Endothelial cell (in vitro differentiated cells): Measurements from ENCODE around the gene RPA1. TPM values are rescaled to one million over a fixed set of nuclear protein-coding genes. Genes with fewer than 3 reads are reported as not detected.
"Not testable (repeated sequence)": the region's sequence is repeated elsewhere in the genome, so short reads cannot be mapped to it uniquely, and the experiment has no call there.

Experiments
- DNase-seq: peaks from one replicate; pipeline ENCODE4 v3.0.0; 2021; ENCODE audit warnings: low spot score
- H3K27ac Mint-ChIP-seq: one replicate; pipeline ENCODE4 v1.8.0; 2021; ENCODE audit warnings: mixed read lengths, inconsistent platforms; ENCODE audit not compliant: unreplicated experiment
- H3K27me3 Mint-ChIP-seq: one replicate; pipeline ENCODE4 v1.8.0; 2021; ENCODE audit warnings: mild to moderate bottlenecking, moderate library complexity, mixed read lengths, inconsistent platforms; ENCODE audit not compliant: unreplicated experiment
- H3K36me3 Mint-ChIP-seq: one replicate; pipeline ENCODE4 v1.8.0; 2021; ENCODE audit warnings: mild to moderate bottlenecking, low read depth, mixed read lengths, inconsistent platforms; ENCODE audit not compliant: unreplicated experiment
- H3K4me1 Mint-ChIP-seq: one replicate; pipeline ENCODE4 v1.8.0; 2021; ENCODE audit warnings: mild to moderate bottlenecking, mixed read lengths, inconsistent platforms; ENCODE audit not compliant: unreplicated experiment
- H3K4me3 Mint-ChIP-seq: one replicate; pipeline ENCODE4 v1.8.0; 2021; ENCODE audit warnings: mild to moderate bottlenecking, mixed read lengths, inconsistent platforms; ENCODE audit not compliant: unreplicated experiment
- H3K9me3 Mint-ChIP-seq: one replicate; pipeline ENCODE4 v1.8.0; 2021; ENCODE audit warnings: mixed read lengths, inconsistent platforms; ENCODE audit not compliant: unreplicated experiment
- total RNA-seq: library from RNA; stranded (reverse); fragmentation: NEBNext Ultra II Directional; extraction: Animal tissue kit (Norgen Biotek cat#: 25700); gene quantifications from one replicate; pipeline ENCODE4 v1.2.1, GENCODE V29; 2021; ENCODE audit not compliant: unreplicated experiment
- TF ChIP-seq, protein P1 (sequence below): fragments of 200-600 bp; sonication (generic); IDR thresholded peaks from one replicate; pipeline ENCODE4 v1.5.0; 2021; ENCODE audit warnings: antibody characterized with exemption; ENCODE audit not compliant: unreplicated experiment

RPA1 gene
- total RNA-seq, 1 donor from 2014 or later: 105 TPM

DNA sequence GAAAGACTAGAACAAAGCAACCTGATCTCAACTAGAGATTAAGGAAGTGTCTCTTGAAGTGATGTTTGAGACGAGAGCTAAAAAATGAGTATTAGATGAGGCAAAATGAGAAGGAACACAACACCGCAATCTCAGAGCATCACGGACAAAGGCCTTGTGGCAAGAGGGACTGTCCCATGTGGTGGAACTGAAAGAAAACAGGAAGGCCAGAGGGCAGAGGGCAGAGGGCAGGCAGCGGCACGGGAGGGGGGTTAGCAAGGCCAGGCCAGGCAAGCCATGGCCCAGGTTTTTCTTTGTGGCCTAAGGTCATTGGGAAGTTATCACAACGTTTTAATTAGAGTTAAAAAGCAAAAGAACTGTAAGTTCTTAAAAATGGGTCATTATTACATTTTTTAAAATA is 22.5 kb downstream of the RPA1 start:
- TF ChIP-seq, protein P1, sequence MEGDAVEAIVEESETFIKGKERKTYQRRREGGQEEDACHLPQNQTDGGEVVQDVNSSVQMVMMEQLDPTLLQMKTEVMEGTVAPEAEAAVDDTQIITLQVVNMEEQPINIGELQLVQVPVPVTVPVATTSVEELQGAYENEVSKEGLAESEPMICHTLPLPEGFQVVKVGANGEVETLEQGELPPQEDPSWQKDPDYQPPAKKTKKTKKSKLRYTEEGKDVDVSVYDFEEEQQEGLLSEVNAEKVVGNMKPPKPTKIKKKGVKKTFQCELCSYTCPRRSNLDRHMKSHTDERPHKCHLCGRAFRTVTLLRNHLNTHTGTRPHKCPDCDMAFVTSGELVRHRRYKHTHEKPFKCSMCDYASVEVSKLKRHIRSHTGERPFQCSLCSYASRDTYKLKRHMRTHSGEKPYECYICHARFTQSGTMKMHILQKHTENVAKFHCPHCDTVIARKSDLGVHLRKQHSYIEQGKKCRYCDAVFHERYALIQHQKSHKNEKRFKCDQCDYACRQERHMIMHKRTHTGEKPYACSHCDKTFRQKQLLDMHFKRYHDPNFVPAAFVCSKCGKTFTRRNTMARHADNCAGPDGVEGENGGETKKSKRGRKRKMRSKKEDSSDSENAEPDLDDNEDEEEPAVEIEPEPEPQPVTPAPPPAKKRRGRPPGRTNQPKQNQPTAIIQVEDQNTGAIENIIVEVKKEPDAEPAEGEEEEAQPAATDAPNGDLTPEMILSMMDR: no peak
- Mint-ChIP-seq H3K4me3 (no peak overlapping the region), H3K27me3 (peaks cover 4% of the 10 kb centered on the region), H3K4me1 (no peaks in the 10 kb centered on the region), H3K27ac (no peak overlapping the region), H3K36me3 (peaks cover 13% of the 10 kb centered on the region), H3K9me3 (no peaks in the 10 kb centered on the region)
- DNase-seq: no peak

DNA sequence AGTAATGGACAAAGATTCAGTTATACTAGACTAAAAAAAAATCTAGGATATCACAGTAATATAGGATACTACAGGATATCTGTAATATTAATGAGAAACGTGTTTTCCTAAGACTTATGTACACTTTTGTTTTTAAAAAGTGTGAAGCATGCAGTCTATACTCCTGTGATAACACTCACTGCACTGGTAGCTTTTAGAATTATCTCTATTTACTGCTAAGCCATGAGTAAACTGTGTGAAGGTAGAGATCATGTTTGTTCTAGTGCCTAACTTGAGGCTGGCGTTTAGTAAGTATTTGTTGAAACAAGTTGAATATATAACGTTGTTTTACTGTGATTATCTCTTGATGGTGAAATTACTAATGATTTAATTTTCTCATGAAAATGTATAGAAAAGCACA is 23.9 kb downstream of the RPA1 start:
- no peak for DNase-seq
- H3K4me3 Mint-ChIP-seq: no peak overlapping the region
- TF ChIP-seq, protein P1: no peak
- peaks cover 13% of the 10 kb centered on the region for H3K36me3 Mint-ChIP-seq
- H3K27me3 Mint-ChIP-seq: peaks cover 3% of the 10 kb centered on the region
- no peaks in the 10 kb centered on the region for H3K4me1 Mint-ChIP-seq
- H3K9me3 Mint-ChIP-seq: no peaks in the 10 kb centered on the region
- H3K27ac Mint-ChIP-seq: no peak overlapping the region

DNA sequence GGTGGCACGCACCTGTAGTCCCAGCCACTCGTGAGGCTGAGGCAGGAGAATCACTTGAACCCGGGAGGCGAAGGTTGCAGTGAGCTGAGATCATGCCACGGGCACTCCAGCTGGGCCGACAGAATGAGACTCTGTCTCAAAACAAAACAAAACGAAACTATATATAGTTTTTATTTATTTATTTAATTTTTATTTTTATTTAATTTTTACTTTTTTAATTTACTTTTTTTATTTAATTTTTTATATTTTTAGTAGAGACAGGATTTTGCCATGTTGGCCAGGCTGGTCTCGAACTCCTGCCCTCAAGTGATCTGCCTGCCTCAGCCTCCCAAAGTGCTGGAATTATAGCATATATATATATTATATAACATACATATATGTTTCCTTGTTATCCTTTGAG is 26.7 kb downstream of the RPA1 start:
- peaks cover 19% of the 10 kb centered on the region for H3K36me3 Mint-ChIP-seq
- H3K27me3 Mint-ChIP-seq, H3K4me3 Mint-ChIP-seq, H3K4me1 Mint-ChIP-seq, H3K9me3 Mint-ChIP-seq, DNase-seq, H3K27ac Mint-ChIP-seq: not testable (repeated sequence)

DNA sequence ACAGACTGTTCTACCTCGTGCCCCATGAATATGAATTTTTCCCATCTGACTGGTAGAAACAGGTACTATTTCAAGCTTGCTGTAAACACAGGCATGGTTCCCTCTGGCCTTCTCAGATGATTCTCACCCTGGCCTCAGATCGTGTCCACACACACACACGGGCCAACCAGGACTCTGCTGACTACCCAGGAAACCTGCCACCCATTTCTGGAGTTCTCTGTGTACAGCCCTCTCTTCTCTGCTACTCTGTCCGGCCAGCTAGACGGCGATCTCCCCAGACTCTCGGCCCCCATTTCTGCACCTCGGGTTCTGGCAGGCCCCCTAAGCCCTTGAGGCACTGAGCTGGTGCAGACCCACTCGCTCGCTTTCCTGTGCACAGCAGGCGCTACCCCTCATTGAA is 31.2 kb downstream of the RPA1 start:
- H3K9me3 Mint-ChIP-seq: peaks cover 4% of the 10 kb centered on the region
- TF ChIP-seq, protein P1: no peak
- H3K4me1 Mint-ChIP-seq: no peaks in the 10 kb centered on the region
- no peak overlapping the region for H3K27ac Mint-ChIP-seq
- no peak for DNase-seq
- H3K27me3 Mint-ChIP-seq: peaks cover 3% of the 10 kb centered on the region
- H3K4me3 Mint-ChIP-seq: no peak overlapping the region
- H3K36me3 Mint-ChIP-seq: peaks cover 13% of the 10 kb centered on the region

DNA sequence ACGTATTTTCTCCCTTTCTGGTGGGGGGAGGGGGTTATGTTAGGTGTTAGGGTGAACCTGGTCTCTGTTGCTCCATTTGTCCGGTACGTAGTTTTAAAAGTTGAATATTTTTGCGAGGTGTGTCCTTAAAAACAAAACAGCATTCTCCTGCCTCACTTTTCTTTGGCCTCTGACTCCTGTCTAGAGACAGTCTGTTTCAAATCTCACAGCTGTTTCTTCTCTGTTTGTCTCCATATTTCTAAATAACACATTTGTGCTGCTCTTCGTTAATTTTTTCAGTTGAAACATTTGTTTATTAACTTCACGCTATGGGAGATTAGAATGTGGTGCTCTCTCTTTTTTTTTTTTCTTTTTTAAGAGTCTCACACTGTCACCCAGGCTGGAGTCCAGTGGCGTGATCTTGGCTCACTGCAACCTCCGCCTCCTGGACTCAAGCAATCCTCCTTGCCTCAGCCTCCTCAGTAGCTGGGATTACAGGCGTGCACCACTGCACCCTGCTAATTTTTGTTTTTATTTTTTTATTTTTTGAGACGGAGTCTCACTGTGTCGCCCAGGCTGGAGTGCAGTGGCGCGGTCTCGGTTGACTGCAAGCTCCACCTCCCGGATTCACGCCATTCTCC is 31.7 kb downstream of the RPA1 start:
- H3K4me3 Mint-ChIP-seq: peak overlapping the region; percentile 7
- peaks cover 13% of the 10 kb centered on the region for H3K36me3 Mint-ChIP-seq
- TF ChIP-seq, protein P1: no peak

More for the DNA sequence above, 31.7 kb downstream of the RPA1 start:
- Mint-ChIP-seq H3K4me1 (no peaks in the 10 kb centered on the region), H3K27me3 (peaks cover 3% of the 10 kb centered on the region), H3K9me3 (peaks cover 4% of the 10 kb centered on the region), H3K27ac (no peak overlapping the region)
- DNase-seq: no peak
